GM12872 (cell line): ENCODE data around the gene KCNQ1.

Experiments used
- TF ChIP-seq, protein P1 (sequence below): IDR thresholded peaks from 3 replicates; pipeline ENCODE4 v1.5.1; 2011; ENCODE audit warnings: low read depth, mild to moderate bottlenecking, low read length, moderate library complexity; ENCODE audit not compliant: insufficient read depth

The KCNQ1 gene

DNA sequence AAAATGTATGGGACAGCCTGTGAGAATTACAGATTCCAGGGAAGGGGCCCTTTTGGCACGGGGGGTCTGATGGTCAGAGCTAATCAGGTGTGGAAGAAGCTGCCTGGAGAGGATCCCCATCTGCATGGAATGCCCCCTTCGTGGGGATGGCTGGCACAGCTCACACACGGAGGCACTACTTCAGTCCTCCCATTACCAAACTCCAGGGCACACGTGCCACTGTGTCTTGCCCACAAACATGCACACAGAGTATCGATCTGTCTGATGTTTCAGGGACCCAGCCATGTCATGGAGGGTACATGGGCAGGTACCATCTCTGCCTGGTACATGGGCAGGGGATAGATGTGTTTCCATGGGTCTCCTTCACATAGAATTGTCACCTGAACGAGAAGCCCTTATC lies 240.2 kb downstream of the KCNQ1 start:
- TF ChIP-seq, protein P1, sequence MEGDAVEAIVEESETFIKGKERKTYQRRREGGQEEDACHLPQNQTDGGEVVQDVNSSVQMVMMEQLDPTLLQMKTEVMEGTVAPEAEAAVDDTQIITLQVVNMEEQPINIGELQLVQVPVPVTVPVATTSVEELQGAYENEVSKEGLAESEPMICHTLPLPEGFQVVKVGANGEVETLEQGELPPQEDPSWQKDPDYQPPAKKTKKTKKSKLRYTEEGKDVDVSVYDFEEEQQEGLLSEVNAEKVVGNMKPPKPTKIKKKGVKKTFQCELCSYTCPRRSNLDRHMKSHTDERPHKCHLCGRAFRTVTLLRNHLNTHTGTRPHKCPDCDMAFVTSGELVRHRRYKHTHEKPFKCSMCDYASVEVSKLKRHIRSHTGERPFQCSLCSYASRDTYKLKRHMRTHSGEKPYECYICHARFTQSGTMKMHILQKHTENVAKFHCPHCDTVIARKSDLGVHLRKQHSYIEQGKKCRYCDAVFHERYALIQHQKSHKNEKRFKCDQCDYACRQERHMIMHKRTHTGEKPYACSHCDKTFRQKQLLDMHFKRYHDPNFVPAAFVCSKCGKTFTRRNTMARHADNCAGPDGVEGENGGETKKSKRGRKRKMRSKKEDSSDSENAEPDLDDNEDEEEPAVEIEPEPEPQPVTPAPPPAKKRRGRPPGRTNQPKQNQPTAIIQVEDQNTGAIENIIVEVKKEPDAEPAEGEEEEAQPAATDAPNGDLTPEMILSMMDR, result no peak

GRCh38 chr11:2685566-2686359 lies 241.0 kb downstream of the KCNQ1 start:
- TF ChIP-seq, protein P1, result no peak

DNA sequence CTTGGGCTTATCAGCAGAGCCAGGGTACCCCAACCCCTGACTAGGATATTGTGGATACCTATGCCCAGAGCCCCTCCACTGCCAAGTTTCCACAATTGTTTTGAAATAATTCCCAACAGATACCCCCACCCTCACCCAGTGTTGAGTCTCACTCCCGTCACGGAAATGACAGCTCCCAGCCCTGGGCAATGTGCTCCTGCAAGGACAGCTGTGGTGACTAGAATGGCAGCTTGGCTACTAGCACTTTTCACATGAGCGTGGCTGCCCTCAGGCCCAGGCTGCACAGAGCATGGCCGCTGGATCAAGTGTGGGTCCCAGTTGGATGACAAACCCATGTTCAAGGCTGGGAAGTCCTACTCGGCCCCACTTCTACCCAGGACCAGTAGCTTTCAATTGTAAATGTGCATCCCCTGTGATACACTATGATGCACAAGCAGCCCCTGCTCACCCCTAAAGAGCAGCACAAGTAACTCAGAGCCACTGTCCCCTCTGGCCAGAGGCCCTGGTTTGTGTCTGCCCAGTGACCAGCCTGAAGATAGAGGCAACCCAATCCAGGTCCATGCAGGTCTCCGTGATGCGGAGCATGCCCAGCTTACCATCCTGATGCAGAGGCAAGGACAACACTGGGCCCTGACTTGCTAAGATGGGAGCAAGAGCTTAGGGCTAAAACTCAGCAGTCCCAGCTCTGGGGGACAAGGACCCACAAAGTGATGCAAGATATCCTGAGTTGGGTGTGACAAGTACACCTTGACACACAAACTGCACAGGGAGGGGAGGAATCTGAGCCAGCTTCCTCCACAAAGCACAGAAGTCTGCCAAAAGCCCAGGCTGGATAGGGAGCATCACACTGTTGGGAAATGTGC lies 241.8 kb downstream of the KCNQ1 start:
- TF ChIP-seq, protein P1, result no peak

- TF ChIP-seq, protein P1, result no peak
These were observed 242.4 kb downstream of the KCNQ1 start for GRCh38 chr11:2687223-2687530.

- TF ChIP-seq, protein P1, result no peak
These were observed 243.0 kb downstream of the KCNQ1 start for GRCh38 chr11:2687782-2688191.

DNA sequence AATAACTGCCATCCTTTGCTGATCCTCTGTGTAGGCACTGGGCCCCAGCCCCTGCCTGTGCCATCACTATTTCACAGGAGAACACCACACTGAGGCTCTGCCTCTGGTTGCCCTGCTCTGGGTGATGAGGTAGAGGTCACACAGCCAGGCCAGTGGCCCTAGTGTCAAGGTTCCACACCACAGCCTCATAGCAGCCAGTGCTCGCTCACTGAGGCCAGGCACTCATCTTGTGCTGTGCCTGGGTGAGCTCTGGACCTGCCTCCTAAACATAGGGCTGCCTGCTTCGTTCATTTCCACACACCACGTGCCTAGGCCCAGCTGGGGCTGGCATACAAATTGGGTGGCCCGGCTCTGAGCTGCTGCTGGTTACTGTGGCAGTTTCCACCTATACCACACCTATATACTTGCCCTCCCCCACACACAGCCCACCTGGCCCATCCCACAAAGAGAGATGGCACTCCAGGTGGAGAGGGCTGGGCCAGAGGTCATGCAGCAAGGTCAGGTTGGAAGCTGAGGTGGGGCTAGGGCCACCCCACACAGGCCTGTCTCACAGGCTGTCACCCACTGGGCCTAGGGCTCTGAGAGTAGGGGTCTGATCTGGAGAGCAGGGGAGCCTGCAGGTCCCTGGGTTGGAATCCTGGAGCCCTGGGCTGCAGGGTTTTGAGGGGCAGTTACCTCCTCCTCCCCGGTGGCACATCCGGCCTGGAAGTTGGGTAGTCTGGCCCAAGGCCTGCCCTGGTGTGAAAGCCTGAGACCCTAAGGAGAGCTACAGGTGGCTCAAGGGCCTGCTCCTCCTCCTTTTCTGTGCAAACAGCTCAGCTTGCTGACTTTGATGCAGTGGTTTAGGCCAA lies 243.8 kb downstream of the KCNQ1 start:
- TF ChIP-seq, protein P1, result no peak
